ENCODE results near the gene SRPK2.
A peak's percentile ranks its signal among the peaks of the same experiment; 100 is the strongest.
"Not testable (repeated sequence)": the region's sequence is repeated elsewhere in the genome, so short reads cannot be mapped to it uniquely, and the experiment has no call there.

Gene SRPK2

DNA sequence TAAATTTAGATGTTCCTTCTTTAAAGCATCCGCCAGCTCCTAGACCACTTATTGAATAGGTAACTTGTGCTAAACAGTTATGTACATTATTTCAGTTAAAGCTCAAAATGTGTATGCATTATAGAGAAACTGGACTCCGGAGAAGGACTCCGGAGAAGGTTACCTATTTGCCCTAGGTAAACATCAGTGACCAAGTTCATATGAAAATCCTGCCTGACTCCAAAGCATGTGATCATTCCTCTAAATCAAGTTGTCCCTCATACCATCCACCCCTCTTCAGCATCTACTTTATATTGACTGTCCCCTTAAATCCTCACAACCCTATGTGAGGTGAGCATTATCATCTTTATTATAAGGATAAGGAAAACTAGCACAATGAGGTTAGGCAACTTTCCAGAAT lies 147.5 kb downstream of the SRPK2 start:
- Mint-ChIP-seq H3K27ac (no peak overlapping the region), H3K4me1 (ENCODE audit: low read depth) (peaks cover 37% of the 10 kb centered on the region), H3K4me3 (no peak overlapping the region), H3K9me3 (no peaks in the 10 kb centered on the region), H3K36me3 (ENCODE audit: low read depth) (peaks cover 12% of the 10 kb centered on the region), H3K27me3 (no peaks in the 10 kb centered on the region)
- intact Hi-C loops (cut with micrococcal nuclease): no loop called here

DNA sequence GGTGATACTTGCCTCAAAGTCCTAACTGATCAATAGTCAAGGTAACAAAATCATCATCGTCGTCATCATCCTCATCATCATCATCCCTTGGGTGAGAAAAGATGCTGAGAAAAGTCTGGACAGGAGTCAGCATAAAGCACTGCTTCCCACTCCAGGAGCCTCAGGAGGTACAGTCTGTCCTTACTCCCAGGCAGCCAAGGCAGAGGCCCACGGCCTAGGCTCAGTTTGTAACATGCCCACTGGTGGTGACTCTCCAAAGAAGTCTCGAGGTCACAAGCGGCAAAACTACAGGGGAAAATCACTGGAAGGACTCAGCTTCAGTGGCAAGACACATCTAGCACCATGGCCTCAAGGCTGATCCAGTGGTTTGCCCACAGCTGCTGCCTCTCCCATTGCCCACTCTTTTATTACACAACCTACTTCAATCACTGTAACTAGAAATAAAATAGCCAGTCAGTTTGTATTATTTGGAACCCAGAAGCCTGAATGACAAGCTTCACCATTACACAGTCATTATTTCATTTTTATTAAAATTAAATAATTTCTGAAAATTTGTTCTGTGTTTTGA lies 150.4 kb downstream of the SRPK2 start:
- peaks cover 5% of the 10 kb centered on the region for H3K36me3 Mint-ChIP-seq (ENCODE audit: low read depth)
- intact Hi-C loops (cut with micrococcal nuclease): no loop called here
- H3K27ac Mint-ChIP-seq: no peak overlapping the region
- H3K4me3 Mint-ChIP-seq: no peak overlapping the region
- no peaks in the 10 kb centered on the region for H3K9me3 Mint-ChIP-seq
- no peaks in the 10 kb centered on the region for H3K27me3 Mint-ChIP-seq
- H3K4me1 Mint-ChIP-seq (ENCODE audit: low read depth): peaks cover 37% of the 10 kb centered on the region

DNA sequence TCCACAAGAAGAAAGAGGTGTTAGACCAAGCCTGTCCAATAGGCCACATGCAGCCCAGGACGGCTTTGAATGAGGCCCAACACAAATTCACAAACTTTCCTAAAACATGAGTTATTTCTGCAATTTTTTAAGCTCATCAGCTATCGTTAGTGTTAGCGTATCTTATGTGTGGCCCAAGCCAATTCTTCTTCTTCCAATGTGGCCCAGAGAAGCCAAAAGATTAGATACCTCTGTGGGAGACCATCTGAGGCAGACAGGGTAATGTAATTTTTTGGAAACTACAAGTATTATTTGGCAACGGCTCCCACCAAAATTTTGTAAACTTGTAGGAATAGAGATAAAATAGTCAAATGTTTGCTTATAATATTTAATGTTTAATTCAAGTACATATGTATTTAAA lies 153.8 kb downstream of the SRPK2 start:
- intact Hi-C loops (cut with micrococcal nuclease): no loop called here
- H3K27ac Mint-ChIP-seq: no peak overlapping the region
- H3K27me3 Mint-ChIP-seq: no peaks in the 10 kb centered on the region
- peaks cover 32% of the 10 kb centered on the region for H3K4me1 Mint-ChIP-seq (ENCODE audit: low read depth)
- H3K36me3 Mint-ChIP-seq (ENCODE audit: low read depth): peaks cover 27% of the 10 kb centered on the region
- H3K9me3 Mint-ChIP-seq: peaks cover 8% of the 10 kb centered on the region
- H3K4me3 Mint-ChIP-seq: no peak overlapping the region

DNA sequence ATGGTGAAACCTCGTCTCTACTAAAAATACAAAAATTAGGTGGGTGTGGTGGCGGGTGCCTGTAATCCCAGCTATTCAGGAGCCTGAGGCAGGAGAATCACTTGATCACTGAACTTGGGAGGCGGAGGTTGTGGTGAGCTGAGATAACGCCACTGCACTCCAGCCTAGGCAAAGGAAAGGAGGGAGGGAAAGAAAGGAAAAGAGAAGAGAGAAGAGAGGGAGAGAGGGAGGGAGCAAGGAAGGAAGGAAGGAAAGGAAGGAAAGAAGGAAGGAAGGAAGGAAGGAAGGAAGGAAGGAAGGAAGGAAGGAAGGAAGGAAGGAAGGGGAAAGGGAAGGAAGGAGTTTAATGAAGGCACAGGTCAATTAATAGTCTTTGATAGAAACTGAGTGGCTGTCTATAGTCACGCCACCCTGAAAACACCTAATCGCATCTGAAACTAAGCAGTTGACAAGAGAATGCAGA lies 155.9 kb downstream of the SRPK2 start:
- intact Hi-C loops (cut with micrococcal nuclease): not testable (repeated sequence)
- H3K4me1 Mint-ChIP-seq (ENCODE audit: low read depth): peaks cover 25% of the 10 kb centered on the region
- peak overlapping the region; percentile 62 for H3K27ac Mint-ChIP-seq

DNA sequence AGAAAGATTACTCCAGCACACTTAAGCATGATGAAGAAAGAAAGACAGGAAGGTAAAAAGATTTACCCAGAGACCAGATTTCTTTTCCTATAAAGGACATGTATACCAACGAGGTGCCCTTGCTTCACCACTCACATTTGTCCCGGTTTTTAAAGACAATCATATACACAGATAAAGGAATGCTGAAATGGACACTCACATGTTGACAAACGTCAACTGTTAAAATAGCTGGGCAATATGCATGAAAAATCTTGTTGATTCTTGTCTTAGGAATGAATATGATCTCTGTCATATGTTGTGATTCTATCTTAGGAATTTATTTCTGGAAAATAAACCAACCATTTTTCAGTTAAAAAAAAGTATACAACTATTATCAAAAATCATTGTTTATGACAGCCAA lies 158.2 kb downstream of the SRPK2 start:
- H3K4me1 Mint-ChIP-seq (ENCODE audit: low read depth): peaks cover 11% of the 10 kb centered on the region
- intact Hi-C loops (cut with micrococcal nuclease): no loop called here

More for the DNA sequence above, 155.9 kb downstream of the SRPK2 start:
- peaks cover 40% of the 10 kb centered on the region for H3K36me3 Mint-ChIP-seq (ENCODE audit: low read depth)
- H3K4me3 Mint-ChIP-seq, H3K9me3 Mint-ChIP-seq, H3K27me3 Mint-ChIP-seq: not testable (repeated sequence)

DNA sequence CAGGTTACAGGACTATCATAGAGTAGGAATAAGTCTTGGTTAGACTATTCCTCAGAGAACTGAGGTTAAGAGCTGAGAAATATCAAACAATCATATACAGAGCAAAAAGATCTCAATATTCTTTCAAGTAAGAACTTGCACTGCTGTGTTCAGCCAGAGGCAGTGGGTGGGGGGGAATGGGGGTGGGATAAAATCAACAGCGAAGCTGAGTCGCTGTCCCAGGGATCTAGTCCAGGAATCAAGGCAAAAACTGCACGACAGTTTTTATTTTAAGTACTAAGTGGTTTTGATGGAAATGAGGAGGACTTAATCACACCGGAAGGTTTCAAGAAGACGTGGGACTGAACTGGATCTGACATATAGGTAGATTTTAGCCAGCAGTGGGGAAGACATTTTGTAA lies 159.1 kb downstream of the SRPK2 start:
- intact Hi-C loops (cut with micrococcal nuclease): no loop called here
- Mint-ChIP-seq H3K27me3 (no peaks in the 10 kb centered on the region), H3K27ac (no peak overlapping the region), H3K4me1 (ENCODE audit: low read depth) (peaks cover 20% of the 10 kb centered on the region), H3K9me3 (peaks cover 8% of the 10 kb centered on the region), H3K4me3 (no peak overlapping the region), H3K36me3 (ENCODE audit: low read depth) (peaks cover 40% of the 10 kb centered on the region)

More for the DNA sequence above, 158.2 kb downstream of the SRPK2 start:
- H3K27ac Mint-ChIP-seq: no peak overlapping the region
- no peak overlapping the region for H3K4me3 Mint-ChIP-seq
- peaks cover 8% of the 10 kb centered on the region for H3K9me3 Mint-ChIP-seq
- peaks cover 40% of the 10 kb centered on the region for H3K36me3 Mint-ChIP-seq (ENCODE audit: low read depth)
- H3K27me3 Mint-ChIP-seq: no peaks in the 10 kb centered on the region

DNA sequence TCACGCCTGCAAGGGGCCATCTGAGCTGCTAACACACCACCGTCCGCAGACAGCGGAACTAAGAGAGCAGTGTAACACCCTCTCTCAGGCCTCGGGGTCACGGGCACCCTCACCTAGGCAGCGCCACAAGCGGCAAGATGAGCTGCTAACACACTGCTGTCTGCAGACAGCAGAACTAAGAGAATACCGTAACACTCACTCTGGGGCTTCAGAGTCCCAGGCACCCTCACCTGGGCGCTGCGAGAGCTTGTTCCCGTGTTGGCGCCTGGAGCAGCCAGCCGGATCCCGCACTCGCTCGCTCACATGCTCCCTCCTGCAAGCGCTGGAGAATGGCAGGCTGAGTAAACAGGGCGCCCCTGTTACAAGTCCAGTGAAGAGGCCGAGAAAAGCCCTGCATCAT lies 160.2 kb downstream of the SRPK2 start:
- Mint-ChIP-seq H3K36me3 (ENCODE audit: low read depth) (peaks cover 40% of the 10 kb centered on the region), H3K9me3 (peaks cover 8% of the 10 kb centered on the region), H3K4me1 (ENCODE audit: low read depth) (peaks cover 22% of the 10 kb centered on the region), H3K27me3 (no peaks in the 10 kb centered on the region), H3K4me3 (no peak overlapping the region), H3K27ac (no peak overlapping the region)
- intact Hi-C loops (cut with micrococcal nuclease): no loop called here

DNA sequence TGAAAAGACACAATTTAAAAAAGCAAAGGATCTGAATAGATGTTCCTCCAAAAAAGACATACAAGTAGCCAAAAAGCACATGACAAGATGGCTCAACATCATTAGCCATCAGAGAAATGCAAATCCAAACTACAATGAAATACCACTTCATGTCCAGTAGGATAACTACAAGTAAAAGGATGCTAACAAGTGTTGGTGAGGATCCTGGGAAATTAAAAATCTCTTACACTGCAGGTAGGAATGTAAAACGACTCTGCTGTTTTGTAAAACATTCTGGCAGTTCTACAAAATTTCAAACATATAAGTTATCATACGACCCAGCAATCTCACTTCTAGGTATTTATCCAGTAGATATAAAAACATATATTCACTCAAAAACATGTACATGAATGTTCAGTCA lies 161.3 kb downstream of the SRPK2 start:
- Mint-ChIP-seq H3K27ac (no peak overlapping the region), H3K4me3 (no peak overlapping the region), H3K27me3 (no peaks in the 10 kb centered on the region), H3K4me1 (ENCODE audit: low read depth) (peaks cover 21% of the 10 kb centered on the region), H3K9me3 (no peaks in the 10 kb centered on the region), H3K36me3 (ENCODE audit: low read depth) (peaks cover 34% of the 10 kb centered on the region)
- intact Hi-C loops (cut with micrococcal nuclease): no loop called here

DNA sequence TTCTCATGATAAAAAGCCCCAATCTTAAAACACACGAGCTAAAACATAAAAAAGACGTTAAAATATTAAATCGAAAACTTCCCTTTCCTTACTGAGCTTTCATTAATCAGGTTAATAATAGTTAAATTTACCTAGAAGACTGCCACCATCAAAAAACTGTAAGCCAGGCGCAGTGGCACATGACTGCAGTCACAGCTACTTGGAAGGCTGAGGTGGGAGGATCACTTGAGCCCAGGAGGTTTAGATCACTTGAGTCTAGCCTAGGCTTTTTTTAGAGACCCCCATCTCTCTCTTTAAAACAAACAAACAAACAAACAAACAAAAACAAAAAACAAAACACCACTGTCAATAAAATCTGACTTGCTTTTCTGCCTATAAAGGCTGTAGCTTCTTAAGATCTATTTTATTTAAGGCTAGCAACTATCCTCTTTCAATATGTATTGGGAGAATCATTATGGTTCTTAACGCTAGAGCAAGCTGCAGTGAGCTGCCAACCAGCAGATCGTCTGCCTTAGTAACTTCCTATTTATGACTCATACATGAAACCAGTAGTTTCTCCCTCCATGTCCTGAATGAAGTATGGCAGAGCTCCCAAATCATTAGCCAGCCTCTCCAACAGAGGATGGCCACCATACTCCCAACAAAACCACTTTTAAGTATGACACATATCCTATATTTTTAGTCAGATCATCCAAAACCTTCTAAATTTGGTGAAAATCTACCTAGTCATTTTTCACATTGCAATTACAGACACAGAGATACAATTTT lies 163.7 kb downstream of the SRPK2 start:
- intact Hi-C loops (cut with micrococcal nuclease): no loop called here
- Mint-ChIP-seq H3K27ac (peak overlapping the region; percentile 48), H3K4me1 (ENCODE audit: low read depth) (peaks cover 16% of the 10 kb centered on the region), H3K27me3 (no peaks in the 10 kb centered on the region), H3K4me3 (no peak overlapping the region), H3K9me3 (no peaks in the 10 kb centered on the region), H3K36me3 (ENCODE audit: low read depth) (peaks cover 15% of the 10 kb centered on the region)

DNA sequence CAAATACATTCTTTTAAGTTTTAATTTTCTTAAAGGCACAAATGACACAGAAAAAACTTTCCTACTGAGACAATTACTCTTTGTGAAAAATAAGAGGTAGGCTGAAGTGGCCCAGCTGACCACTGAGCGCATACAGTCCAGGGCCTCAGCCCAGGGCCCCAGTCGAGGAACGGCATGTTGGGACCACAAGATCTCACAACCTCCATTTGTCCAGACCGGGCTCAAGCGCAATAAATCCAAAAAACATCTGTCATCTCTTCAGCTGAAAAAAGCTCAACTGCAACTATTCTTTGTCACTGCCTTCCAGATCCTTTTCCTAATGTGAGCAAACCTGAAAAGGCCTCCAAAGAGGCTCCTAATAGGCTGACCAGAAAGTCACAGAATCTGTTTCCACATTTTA lies 165.8 kb downstream of the SRPK2 start:
- H3K4me3 Mint-ChIP-seq: no peak overlapping the region
- H3K27me3 Mint-ChIP-seq: no peaks in the 10 kb centered on the region
- H3K36me3 Mint-ChIP-seq (ENCODE audit: low read depth): no peaks in the 10 kb centered on the region
- intact Hi-C loops (cut with micrococcal nuclease): no loop called here
- no peaks in the 10 kb centered on the region for H3K9me3 Mint-ChIP-seq
- H3K27ac Mint-ChIP-seq: no peak overlapping the region
- peaks cover 16% of the 10 kb centered on the region for H3K4me1 Mint-ChIP-seq (ENCODE audit: low read depth)

DNA sequence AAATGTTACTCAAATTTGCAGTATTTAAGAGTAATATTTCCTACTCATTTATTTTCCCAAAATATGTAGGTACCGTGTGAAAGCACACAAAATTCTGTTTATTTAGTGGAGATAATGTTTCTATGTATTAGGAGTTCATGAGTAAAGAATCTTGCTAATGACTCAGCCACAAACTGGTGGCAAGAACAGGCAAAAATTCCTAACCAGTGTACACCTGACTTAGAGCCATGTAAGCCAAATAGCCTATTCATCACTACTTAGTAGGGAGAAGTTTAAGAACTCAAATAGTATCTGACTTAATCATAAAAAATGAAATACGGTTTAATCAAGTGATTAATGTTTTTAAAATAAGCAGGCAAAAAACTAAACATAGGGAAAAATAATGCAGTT lies 169.0 kb downstream of the SRPK2 start:
- H3K27me3 Mint-ChIP-seq: no peaks in the 10 kb centered on the region
- no peaks in the 10 kb centered on the region for H3K9me3 Mint-ChIP-seq
- H3K27ac Mint-ChIP-seq: no peak overlapping the region
- intact Hi-C loops (cut with micrococcal nuclease): no loop called here
- no peak overlapping the region for H3K4me3 Mint-ChIP-seq
- H3K4me1 Mint-ChIP-seq (ENCODE audit: low read depth): peaks cover 30% of the 10 kb centered on the region
- peaks cover 11% of the 10 kb centered on the region for H3K36me3 Mint-ChIP-seq (ENCODE audit: low read depth)

DNA sequence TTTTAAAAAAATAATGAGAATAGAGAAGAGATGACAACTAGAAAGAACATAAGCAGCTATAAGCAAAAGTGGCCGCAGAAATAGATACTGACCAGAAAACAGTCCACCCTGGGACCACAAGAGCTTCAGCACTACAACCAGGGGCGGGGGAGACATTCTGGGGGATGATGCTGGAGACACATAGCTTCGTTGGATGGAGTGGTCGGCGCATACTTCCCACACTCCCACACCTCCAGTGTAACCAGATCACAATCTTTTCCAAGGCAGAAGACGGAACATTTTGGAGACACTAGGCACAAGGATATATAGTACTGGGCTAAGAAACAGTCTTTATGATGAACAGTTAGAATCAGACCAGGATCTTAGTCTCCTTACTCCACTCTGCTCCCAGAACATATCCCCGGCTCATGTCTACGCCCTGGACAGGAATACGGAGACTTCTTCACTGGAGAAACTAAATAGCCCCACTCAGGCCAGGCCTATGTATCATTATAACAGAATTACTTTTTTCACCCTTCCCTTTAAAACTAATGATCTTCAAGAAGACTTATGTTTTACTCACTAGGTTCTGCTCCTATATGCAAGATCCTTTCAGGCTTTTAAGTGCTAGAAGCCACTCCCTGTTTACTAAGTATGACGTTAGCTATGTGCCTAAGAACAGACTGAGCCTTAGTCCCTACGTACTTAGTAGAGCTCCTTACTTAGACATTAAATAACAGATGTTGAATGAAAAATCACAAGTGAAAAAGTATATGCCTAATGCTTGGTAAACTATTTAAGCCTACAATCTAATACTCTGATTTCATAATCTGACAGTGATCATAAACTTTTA lies 169.6 kb downstream of the SRPK2 start:
- Mint-ChIP-seq H3K4me1 (ENCODE audit: low read depth) (peaks cover 33% of the 10 kb centered on the region), H3K9me3 (no peaks in the 10 kb centered on the region), H3K27me3 (no peaks in the 10 kb centered on the region)

DNA sequence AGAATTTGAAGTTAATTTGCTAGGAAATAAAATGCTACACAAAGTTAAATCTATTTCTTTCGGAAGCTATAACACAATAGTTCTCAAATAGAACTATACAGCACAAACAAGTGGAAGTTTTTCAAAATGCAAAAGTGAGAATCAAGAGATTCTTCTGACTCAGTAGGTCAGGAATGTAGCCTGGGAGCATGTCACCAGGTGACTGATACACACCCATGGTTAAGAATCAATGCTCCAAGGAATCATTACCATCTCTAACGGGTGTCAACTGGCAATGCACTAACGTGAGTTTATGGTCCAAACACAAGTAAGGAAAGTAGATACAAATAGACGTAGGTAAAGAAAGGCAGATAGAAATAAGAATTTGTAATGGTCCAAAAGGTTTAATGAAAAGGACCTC lies 170.5 kb downstream of the SRPK2 start:
- intact Hi-C loops (cut with micrococcal nuclease): no loop called here
- peaks cover 37% of the 10 kb centered on the region for H3K4me1 Mint-ChIP-seq (ENCODE audit: low read depth)
- no peaks in the 10 kb centered on the region for H3K9me3 Mint-ChIP-seq
- H3K27ac Mint-ChIP-seq: no peak overlapping the region
- H3K4me3 Mint-ChIP-seq: no peak overlapping the region
- H3K27me3 Mint-ChIP-seq: no peaks in the 10 kb centered on the region
- peaks cover 11% of the 10 kb centered on the region for H3K36me3 Mint-ChIP-seq (ENCODE audit: low read depth)

More for the DNA sequence above, 169.6 kb downstream of the SRPK2 start:
- Mint-ChIP-seq H3K36me3 (ENCODE audit: low read depth) (peaks cover 11% of the 10 kb centered on the region), H3K4me3 (no peak overlapping the region), H3K27ac (no peak overlapping the region)
- intact Hi-C loops (cut with micrococcal nuclease): no loop called here

DNA sequence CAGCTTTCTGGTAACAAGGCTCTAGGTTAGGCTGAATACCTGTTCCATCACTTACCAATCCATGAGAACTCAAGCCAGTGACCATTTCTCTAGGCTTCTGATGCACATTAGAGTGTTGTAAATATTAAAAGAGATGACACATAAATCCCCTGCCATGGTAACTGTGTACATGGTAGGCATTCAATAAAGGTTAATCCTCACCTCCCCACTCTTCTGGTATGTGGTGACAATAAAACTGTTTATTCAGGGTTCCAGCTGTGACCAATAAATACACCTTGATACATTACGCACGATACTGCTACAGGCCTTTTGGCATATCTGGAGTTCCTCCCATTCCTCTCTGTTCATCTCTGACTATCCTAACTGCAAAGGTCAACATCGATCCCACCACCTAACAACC lies 171.9 kb downstream of the SRPK2 start:
- Mint-ChIP-seq H3K4me1 (ENCODE audit: low read depth) (peaks cover 48% of the 10 kb centered on the region), H3K27me3 (no peaks in the 10 kb centered on the region), H3K4me3 (no peak overlapping the region), H3K36me3 (ENCODE audit: low read depth) (peaks cover 11% of the 10 kb centered on the region), H3K27ac (no peak overlapping the region), H3K9me3 (no peaks in the 10 kb centered on the region)
- intact Hi-C loops (cut with micrococcal nuclease): no loop called here
